Body of pancreas (tissue), 4 donors: ENCODE measurements around the gene C22orf42. TPM values are rescaled to one million over a fixed set of nuclear protein-coding genes. Genes with fewer than 3 reads are reported as not detected.
A peak's percentile ranks its signal among the peaks of the same experiment; 100 is the strongest.
"Not testable (repeated sequence)": the region's sequence is repeated elsewhere in the genome, so short reads cannot be mapped to it uniquely, and the experiment has no call there.

Experiments used
- ATAC-seq: fragments of 150-250 bp; one replicate; pipeline ENCODE4 v1.9.1; 2016
- DNase-seq, 4 donors: peaks; one replicate each; pipeline ENCODE4 v3.0.0-alpha.2; 2019
- H3K27ac ChIP-seq, 4 donors: fragments of 200-600 bp; sonication (generic); 1 replicate in 3 of 4; 2 replicates in 1 of 4; pipeline versions ENCODE4 v1.5.1 to v1.6.1; 2016 to 2019; ENCODE audit warnings: mild to moderate bottlenecking in 1 of 4, mixed read lengths in 1 of 4, moderate library complexity in 1 of 4
- H3K27me3 ChIP-seq, 2 donors: fragments of 200-600 bp; sonication (generic); one replicate each; pipeline ENCODE4 v1.6.0; 2016; ENCODE audit warnings: mild to moderate bottlenecking in 1 of 2
- H3K36me3 ChIP-seq, 2 donors: fragments of 200-600 bp; sonication (generic); replicated peaks in 1 of 2; 2 replicates each; pipeline ENCODE4 v1.5.1; 2016; ENCODE audit warnings: low read depth in 2 of 2; ENCODE audit not compliant: insufficient read depth in 1 of 2
- H3K4me1 ChIP-seq: fragments of 200-600 bp; sonication (generic); one replicate; pipeline ENCODE4 v1.6.0; 2016
- H3K4me3 ChIP-seq, 2 donors: fragments of 200-600 bp; sonication (generic); 1 replicate in 1 of 2; 2 replicates in 1 of 2; pipeline ENCODE4 v1.5.1; 2016 to 2019
- H3K9me3 ChIP-seq, 3 donors: fragments of 200-600 bp; sonication (generic); 1 replicate in 2 of 3; 2 replicates in 1 of 3; pipeline ENCODE4 v1.5.1; 2016
- POLR2A ChIP-seq, 3 donors: fragments of 450-650 bp; IDR thresholded peaks; one replicate each; pipeline ENCODE4 v1.6.1; 2016; ENCODE audit warnings: antibody characterized with exemption in 3 of 3, mild to moderate bottlenecking in 2 of 3
- WGBS, 2 donors: methylation state at CpG; one replicate each; pipeline ENCODE4 v1.1.5; 2017; 5-methylcytosine and 5-hydroxymethylcytosine counted together
- intact Hi-C: fragments of 100-400 bp; cut with DNase I; formaldehyde crosslinking; loops from one replicate; pipeline ENCODE4 v1.15.1; 2023
- total RNA-seq, 2 donors: library from RNA; depleted of rRNA; stranded (reverse); fragments of >200 nt; gene quantifications; one replicate each; pipeline ENCODE4 v1.1.0, GENCODE V29; 2016
- TF ChIP-seq, protein P1 (sequence below), 7 experiments: fragments of 450-650 bp in 4 of 7; fragments of 200-600 bp in 3 of 7; sonication (generic) in 3 of 7; IDR thresholded peaks; one replicate each; pipeline ENCODE4 v1.5.1; 2016 to 2019; ENCODE audit warnings: antibody characterized with exemption in 7 of 7

The C22orf42 gene
- total RNA-seq, 2 donors from 2014 or later, result 1.6 to 4.0 TPM

DNA sequence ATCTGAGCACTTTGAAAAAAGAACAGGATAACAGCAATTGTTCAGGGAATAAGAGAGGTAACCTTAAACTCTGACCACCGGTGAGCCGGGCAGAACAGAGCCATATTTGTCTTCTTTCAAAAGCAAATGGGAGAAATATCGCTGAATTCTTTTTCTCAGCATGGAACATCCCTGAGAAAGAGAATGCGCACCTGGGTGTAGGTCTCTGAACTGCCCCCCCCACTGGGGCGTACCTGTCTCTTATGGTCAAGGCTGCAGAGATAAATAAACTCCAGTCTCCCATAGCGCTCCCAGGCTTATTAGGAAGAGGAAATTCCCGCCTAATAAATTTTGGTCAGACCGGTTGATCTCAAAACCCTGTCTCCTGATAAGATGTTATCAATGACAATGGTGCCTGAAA lies 12.0 kb downstream of the C22orf42 start:
- H3K36me3 ChIP-seq, ATAC-seq, H3K9me3 ChIP-seq, H3K4me3 ChIP-seq, H3K4me1 ChIP-seq, intact Hi-C loops, H3K27ac ChIP-seq, DNase-seq, H3K27me3 ChIP-seq: not testable (repeated sequence)
- 89 to 90% methylated on average over 8 of the region's 8 CpGs for WGBS, 2 donors

GRCh38 chr22:32144496-32145274 lies 14.4 kb downstream of the C22orf42 start:
- no peaks in the 10 kb centered on the region for H3K4me1 ChIP-seq
- H3K4me3 ChIP-seq, result no peak overlapping the region
- ATAC-seq, result no peak
- no peak for TF ChIP-seq POLR2A (IDR thresholded peaks at IDR 0.05)
- TF ChIP-seq, protein P1, sequence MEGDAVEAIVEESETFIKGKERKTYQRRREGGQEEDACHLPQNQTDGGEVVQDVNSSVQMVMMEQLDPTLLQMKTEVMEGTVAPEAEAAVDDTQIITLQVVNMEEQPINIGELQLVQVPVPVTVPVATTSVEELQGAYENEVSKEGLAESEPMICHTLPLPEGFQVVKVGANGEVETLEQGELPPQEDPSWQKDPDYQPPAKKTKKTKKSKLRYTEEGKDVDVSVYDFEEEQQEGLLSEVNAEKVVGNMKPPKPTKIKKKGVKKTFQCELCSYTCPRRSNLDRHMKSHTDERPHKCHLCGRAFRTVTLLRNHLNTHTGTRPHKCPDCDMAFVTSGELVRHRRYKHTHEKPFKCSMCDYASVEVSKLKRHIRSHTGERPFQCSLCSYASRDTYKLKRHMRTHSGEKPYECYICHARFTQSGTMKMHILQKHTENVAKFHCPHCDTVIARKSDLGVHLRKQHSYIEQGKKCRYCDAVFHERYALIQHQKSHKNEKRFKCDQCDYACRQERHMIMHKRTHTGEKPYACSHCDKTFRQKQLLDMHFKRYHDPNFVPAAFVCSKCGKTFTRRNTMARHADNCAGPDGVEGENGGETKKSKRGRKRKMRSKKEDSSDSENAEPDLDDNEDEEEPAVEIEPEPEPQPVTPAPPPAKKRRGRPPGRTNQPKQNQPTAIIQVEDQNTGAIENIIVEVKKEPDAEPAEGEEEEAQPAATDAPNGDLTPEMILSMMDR (IDR thresholded peaks at IDR 0.05), result no peak
- no peaks in the 10 kb centered on the region for H3K9me3 ChIP-seq
- WGBS, 2 donors, result 57 to 75% methylated on average over 6 of the region's 6 CpGs
- intact Hi-C loops, result no loop called here
- H3K27ac ChIP-seq, result no peak overlapping the region
- no peaks in the 10 kb centered on the region for H3K27me3 ChIP-seq
- H3K36me3 ChIP-seq, result no peaks in the 10 kb centered on the region
- DNase-seq, result no peak

DNA sequence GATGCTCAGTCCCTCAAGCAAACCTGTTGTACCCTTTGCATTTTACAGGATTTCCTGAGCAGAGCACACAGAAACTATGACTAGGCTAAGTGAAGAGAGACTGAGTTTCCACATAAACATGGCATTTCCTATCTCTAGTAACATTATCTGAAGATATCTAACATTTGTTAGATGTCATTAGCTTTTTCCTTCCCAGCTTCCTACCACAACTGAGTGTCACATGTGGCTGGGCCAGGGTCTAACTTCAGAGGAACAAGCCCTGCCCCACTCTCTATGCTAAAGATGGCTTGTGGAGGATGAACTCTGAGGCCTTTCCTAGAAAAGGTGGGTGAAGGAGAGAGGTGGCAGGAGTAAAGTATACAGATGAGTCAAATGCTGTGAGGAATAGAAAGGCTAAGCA lies 16.5 kb downstream of the C22orf42 start:
- H3K27me3 ChIP-seq, result no peaks in the 10 kb centered on the region

DNA sequence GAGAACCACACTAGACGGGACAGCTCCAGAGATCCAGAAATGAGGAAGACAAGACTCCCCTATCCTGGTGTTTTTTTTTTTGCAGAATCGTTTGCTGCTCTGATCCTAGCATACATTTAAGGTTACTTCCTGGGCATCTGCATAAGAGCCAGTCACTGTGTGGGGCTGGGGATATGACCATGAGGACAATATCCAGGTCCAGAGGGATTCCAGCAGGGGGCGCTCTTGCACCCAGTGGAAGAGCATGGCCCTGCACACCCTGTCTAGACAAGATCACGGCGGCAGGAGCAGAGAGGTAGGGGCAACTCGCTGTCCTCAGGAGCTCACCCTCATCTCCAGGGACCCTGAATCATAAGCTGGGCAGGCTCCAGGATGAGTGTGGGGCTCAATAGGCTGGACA lies 18.4 kb downstream of the C22orf42 start:
- H3K27ac ChIP-seq, intact Hi-C loops, DNase-seq, H3K9me3 ChIP-seq, H3K4me1 ChIP-seq, H3K36me3 ChIP-seq, H3K27me3 ChIP-seq, H3K4me3 ChIP-seq: not testable (repeated sequence)
- ATAC-seq, result peak; percentile 68
- TF ChIP-seq, protein P1 (IDR thresholded peaks at IDR 0.05), result peak in 3 of 7 experiments; percentile 9 to 25 (median 21)
- 25 to 38% methylated on average over 2 to 4 of the region's 6 CpGs for WGBS, 2 donors

More for the DNA sequence above, 16.5 kb downstream of the C22orf42 start:
- intact Hi-C loops, result no loop called here
- no peaks in the 10 kb centered on the region for H3K9me3 ChIP-seq
- DNase-seq (no peak), ATAC-seq (no peak)
- H3K27ac ChIP-seq, result no peak overlapping the region
- TF ChIP-seq, protein P1 (IDR thresholded peaks at IDR 0.05), result no peak
- TF ChIP-seq POLR2A (IDR thresholded peaks at IDR 0.05), result no peak
- H3K4me1 ChIP-seq, result no peaks in the 10 kb centered on the region
- H3K4me3 ChIP-seq, result no peak overlapping the region
- H3K36me3 ChIP-seq, result no peaks in the 10 kb centered on the region

- ATAC-seq, H3K4me1 ChIP-seq, H3K36me3 ChIP-seq, H3K27ac ChIP-seq, H3K27me3 ChIP-seq, intact Hi-C loops, H3K9me3 ChIP-seq, DNase-seq, H3K4me3 ChIP-seq: not testable (repeated sequence)
- 41 to 72% methylated on average over 1 of the region's 1 CpG for WGBS, 2 donors
Observed at GRCh38 chr22:32138576-32138975, 20.5 kb downstream of the C22orf42 start.

DNA sequence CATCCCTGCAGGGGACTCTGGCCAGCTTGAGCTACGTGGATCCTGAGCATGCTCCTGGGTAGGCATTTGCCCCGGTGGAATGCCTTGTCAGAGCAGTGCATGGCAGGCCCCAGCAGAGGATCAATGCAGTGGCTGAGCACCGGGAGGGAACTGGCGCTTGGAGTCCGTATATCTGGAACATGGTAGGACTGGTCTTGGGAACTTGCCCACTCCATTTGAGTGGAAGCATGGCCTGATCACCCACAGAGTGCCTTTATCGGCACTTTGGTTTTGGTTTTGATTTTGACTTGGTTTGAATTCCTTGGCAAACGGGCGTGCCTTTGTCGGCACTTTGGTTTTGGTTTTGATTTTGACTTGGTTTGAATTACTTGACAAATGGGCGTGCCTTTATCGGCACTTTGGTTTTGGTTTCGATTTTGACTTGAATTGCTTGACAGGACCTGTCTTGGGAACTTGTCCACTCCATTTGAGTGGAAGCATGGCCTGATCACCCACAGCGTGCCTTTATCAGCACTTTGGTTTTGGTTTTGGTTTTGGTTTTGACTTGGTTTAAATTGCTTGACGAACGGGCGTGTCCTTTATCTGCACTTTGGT lies 21.3 kb downstream of the C22orf42 start:
- H3K4me3 ChIP-seq, H3K9me3 ChIP-seq, ATAC-seq, H3K36me3 ChIP-seq, H3K4me1 ChIP-seq, H3K27me3 ChIP-seq, intact Hi-C loops, H3K27ac ChIP-seq: not testable (repeated sequence)
- peak in 1 of 4 donors; percentile 13 for DNase-seq
- WGBS, 2 donors, result 59 to 62% methylated on average over 16 of the region's 16 CpGs

DNA sequence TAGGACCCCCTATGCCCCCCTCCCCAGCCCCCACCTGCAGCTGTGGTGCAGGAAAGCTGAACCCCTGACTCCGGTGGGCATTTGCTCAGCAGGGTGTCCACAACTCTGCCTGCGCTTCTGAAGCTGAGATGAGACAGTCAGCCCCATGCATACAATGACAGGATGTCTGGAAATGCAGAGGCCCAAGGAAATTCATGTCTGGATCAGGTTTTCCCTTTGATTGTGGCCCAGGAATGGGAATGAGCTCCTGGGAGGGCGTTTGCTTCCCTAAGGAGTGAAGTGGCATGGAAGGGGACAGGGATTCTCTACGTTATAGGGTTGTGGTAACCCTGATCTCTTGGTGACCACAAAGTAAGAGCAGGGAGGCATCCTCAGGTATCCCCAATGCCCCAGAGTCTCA lies 22.2 kb downstream of the C22orf42 start:
- 59 to 71% methylated on average over 4 of the region's 4 CpGs for WGBS, 2 donors
- DNase-seq, H3K27me3 ChIP-seq, intact Hi-C loops, H3K4me3 ChIP-seq, H3K4me1 ChIP-seq, H3K9me3 ChIP-seq, ATAC-seq, H3K36me3 ChIP-seq, H3K27ac ChIP-seq: not testable (repeated sequence)

DNA sequence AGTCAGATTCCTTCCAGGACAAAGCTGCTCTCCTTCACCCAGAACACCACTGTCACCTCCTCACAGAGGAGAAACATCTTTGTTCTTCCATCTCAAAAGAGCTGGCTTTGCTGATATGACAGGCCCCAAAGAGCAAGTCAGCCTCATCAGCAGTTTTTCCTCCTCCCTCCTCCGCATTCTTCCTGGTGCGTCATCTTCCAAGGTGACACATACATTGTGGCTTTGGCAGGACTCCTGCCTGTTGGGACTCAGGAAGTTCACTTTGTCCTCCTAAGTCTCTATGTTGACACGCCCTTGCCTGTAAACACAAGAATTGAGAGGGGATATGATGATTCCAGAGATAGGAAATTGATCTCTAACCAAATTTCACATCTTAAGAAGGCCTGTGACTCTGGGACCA lies 23.1 kb downstream of the C22orf42 start:
- H3K9me3 ChIP-seq, H3K36me3 ChIP-seq, intact Hi-C loops, H3K27ac ChIP-seq, ATAC-seq, H3K4me1 ChIP-seq, DNase-seq, H3K4me3 ChIP-seq, H3K27me3 ChIP-seq: not testable (repeated sequence)
- 60 to 68% methylated on average over 3 of the region's 3 CpGs for WGBS, 2 donors

- H3K9me3 ChIP-seq, ATAC-seq, intact Hi-C loops, H3K27me3 ChIP-seq, DNase-seq, H3K27ac ChIP-seq, H3K36me3 ChIP-seq, H3K4me3 ChIP-seq, H3K4me1 ChIP-seq: not testable (repeated sequence)
- 75 to 81% methylated on average over 14 of the region's 14 CpGs for WGBS, 2 donors
Observed at GRCh38 chr22:32134796-32135195, 24.3 kb downstream of the C22orf42 start.
